GM10847 (cell line): ENCODE results near the gene C6orf62.

ENCODE experiments used
- POLR2A ChIP-seq: IDR thresholded peaks from 2 replicates; pipeline ENCODE4 v1.6.1; 2011; ENCODE audit not compliant: insufficient read length; ENCODE audit errors: extremely low read depth

The C6orf62 gene

DNA sequence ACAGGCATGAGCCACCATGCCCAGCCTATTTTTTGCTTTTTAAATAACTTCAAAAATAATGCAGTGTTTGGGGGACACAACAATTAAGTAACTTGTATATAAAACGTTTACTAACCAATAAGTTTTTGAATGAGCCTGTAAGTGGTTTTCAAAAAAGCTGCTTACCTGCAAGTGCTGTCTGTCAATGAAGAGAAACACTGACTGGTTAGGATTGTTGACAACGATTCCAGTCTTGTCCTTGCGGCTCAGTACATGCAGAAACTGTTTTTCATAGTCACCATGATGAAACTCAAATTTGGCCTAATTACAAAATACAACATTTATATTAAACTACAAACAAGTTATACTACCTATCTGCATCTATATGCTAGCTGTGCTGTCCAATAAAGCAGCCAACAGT lies 10.3 kb downstream of the C6orf62 start:
- TF ChIP-seq POLR2A, result no peak

DNA sequence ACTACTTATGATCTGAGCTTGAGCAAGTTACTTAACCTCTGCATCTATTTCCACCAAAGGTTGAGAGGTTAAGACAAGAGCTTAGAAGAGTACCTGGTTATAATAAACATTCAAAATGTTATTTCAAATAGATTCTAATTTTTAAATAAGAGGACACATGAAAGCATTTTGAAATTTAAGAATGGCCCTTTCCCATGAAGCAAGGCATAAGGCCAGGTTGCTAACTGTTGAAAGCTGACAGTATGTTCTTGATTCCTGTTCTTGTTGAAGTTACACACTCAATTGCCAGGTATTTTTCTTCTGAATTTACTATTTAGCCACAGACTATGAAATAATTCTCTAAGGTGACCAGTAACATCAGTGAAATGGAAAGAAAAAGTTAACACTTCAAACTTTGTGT lies 14.5 kb downstream of the C6orf62 start:
- TF ChIP-seq POLR2A, result no peak

DNA sequence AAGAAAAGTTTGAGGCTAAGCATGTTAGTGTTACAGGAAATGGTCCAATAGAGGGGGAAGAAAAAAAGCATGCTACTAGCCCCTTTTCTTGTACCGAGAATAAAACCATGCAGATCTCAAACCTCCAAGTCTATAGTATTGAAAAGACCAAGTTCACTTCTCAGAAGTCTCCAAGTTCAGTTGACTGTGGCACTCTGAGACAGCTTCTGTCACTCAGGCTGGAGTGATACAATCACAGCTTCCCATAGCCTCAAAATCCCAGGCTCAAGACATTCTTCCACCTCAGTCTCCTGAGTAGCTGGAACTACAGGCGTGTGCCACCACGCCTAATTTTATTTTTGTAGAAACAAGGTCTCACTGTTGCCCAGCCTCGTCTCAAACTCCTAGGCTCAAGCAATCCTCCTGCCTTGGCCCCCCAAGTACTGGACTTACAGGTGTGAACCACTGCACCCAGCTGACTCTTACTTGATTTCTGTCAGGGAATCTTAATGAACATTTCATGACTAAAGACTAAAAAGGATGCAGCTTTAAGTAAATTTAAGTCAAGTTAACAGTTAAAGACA lies 16.2 kb downstream of the C6orf62 start:
- no peak for TF ChIP-seq POLR2A

DNA sequence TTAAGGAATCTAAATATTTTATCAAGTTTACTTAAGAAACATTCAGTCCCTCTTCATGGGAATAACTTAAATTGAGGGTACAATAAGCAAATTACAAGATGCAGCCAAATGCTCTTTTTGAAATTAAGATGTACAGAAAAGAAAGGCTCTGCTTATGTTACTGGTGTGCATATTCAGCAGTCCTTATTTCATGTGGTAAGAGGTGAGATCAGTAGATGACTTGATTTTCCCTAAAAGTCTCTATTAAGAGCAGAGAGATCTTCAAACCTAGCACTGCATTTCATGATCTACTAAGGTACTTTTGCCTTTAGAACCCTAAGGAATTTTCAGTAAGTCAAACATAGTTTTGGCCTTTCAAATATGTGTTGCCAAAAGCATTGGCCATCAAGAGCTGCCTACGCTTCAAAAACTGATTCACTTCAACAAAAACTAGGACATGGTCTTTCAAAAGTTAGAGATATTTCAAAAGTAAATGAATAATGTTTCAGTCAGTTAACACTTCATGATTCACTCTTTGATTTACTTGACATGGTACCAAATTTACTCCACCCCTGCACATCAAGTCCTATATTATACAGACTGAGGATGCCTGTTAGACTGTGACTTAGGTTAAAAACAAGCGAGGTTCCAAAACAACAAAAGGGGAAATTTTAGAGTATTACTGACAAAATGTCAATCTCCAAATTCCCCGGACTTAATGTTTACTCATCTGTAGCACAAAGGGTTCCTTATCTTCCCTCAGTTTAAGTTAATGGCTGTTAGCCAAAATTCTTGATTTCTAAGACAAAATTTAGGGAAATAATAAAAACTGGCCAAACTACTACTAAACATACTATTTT lies 19.2 kb downstream of the C6orf62 start:
- TF ChIP-seq POLR2A, result no peak

DNA sequence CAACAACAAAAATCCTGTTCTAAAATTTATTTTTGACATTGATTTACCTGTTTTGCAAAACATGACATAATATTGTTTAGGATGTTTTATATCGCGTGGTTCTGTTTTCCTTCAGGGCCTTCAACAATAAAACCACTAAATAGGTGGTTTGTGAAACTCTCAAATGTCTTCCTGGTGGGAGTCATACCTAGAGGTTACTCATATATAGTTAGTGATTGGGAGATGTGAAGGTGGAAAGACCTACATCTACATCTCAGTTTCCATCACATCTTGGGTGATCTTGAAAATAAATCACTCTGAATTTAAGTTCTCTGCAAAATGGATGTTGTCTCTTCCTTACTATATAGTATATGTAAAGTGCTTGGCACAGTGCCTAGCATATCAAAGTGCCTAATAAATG lies 22.9 kb downstream of the C6orf62 start:
- no peak for TF ChIP-seq POLR2A

DNA sequence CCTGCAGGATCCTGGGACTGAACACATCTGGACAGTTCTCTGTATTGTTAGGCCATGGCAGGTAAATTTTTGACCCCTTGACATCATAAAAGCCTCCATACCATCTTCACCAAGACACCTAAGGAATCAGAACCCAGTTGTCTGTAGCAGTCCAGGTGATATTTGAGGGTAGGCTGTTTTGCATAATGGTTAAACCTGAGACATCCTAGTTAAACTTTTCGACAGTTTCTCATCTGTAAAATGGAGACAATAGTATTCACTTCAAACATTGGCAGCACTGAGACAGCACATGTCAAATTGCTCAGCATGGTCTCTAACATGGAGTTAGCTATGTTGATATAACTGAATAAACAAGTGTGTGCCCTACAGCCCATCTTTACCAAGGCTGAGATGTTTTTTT lies 24.8 kb downstream of the C6orf62 start:
- no peak for TF ChIP-seq POLR2A

DNA sequence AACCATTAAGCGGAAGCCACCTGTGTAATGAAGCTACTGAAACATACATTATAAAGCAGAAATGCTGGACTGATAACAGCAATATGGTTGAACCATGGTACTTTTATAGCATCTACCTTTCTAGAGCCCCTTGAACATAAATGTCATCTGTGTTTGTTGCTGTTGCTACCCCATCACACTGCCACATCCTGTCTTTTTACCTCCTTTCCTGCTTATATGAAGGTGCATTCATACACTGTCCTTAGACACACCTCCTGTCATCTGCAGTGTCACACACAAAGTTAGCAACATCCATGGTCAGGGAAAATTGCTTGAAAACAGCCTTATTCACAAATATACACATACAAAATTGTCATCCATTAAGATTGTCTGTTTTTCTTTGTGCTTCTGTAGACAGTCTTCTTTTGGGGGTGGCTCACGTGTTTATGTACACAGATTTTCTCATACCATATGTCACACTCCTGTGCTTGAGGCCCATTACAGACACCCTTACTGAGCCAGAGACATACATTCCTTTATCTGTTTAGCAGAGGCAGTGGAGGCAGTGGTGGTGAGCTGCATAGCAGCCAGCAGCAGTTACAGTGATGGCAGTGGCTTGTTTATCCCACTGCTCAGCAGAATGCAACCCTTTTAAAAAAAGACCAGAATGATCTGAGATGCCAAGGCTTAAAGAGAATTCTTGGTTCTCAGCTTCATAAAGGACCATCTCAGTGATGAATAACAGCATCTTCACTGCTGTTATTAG lies 25.9 kb downstream of the C6orf62 start:
- no peak for TF ChIP-seq POLR2A

DNA sequence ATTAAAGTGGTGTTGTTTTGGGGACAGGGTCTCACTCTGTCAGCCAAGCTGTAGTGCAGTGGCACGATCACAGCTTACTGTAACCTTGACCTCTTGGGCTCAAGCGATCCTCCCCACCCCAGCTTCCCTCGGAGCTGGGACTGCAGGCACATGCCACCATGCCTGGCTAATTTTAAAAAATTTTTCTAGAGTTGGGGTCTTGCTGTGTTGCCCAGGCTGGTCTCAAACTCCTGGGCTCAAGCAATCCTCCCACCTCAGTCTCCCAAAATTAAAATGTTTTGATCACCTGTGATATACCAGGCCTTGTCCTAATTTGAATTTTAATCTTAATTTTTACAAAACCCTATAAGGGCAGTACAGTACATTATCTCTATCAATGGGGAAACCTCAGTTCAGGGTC lies 26.5 kb downstream of the C6orf62 start:
- no peak for TF ChIP-seq POLR2A

DNA sequence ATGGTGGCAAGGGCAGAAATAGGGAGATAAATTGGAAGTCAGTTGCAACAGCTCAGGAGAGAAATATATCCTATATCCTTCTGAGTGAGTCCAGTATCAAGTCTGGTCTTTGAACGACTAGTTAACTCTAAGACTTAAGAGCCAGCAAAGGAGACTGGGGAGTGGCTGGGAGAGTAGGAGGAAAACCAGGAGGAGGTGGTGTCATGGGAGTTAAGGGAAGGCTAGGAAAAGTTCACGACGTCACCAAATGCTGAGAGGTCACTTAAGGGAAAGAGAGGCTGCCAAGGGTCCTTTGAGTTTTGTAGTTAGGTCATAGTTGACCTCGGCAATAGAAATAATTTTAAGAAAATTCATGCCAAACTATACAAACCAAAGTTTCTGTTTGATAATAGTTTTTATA lies 27.0 kb downstream of the C6orf62 start:
- TF ChIP-seq POLR2A, result no peak

DNA sequence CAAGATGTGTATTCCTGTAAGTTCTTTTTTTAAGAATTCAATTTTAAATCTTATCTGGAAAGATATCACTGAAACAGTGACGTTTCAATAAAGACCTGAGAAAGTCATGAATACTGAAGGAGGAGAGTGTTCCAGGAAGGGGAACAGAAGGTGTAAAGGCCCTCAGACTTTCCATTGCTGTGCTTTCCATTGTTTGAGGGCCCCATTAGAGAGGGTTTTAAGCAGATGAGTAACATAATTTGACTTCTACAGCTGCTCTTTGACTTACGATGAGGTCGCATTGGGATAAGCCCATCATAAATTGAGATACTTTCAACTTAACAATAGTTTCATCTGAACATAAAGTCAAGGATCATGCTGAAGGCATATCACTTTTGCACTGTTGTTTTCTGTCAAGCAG lies 27.4 kb downstream of the C6orf62 start:
- no peak for TF ChIP-seq POLR2A

DNA sequence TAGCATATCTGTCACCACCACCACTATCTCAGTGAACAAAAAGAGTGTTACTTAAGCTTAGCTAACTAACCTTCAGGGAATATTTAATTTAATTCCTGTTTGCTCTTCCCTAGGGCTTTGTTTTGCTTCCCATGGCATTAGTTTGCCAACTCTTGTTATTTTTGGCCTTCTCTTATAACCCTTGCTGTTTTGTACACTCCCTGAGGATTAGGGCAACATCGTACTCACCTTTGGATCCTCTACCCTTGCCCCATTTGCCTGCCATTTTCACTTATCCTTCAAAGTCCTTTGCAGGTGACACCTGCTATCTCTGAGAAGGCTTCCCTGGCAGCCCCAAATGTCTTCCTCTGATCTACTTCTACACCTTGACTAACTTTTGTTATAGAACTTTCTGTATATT lies 28.4 kb downstream of the C6orf62 start:
- no peak for TF ChIP-seq POLR2A

DNA sequence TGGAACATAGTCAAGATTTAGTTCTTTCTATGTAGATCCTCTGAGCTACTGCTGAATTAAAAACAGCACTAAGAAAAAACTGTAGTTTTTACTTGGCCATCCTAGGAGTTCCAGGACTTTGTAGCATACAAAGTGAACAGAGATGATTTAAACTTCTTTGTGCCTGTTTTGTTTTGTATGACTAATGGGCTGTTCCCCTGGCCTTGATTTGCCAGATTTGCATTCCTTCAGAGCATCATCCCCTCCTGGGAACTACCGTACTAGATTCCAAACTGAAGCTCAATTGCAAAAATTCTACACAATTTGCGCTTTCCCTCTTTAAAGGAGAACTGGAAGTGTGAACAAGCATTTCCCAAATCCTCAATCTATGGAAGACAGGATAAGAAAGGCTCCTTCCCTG lies 29.0 kb downstream of the C6orf62 start:
- no peak for TF ChIP-seq POLR2A

DNA sequence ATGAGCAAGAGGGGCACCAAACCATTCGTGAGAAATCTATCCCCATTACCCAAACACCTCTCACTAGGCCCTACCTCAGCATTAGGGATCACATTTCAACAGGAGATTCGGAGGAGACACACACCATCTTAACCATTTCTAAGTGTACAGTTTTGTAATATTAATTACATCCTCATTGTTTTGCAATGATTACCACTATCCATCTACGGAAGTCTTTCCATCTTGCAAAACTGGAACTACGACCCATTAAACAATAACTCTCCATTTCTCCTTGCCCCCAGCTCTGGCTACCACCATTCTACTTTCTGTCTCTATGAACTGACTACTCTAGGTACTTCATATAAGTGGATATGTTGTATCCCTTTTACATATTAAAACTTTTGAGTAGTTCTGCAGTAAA lies 32.0 kb downstream of the C6orf62 start:
- TF ChIP-seq POLR2A, result no peak

DNA sequence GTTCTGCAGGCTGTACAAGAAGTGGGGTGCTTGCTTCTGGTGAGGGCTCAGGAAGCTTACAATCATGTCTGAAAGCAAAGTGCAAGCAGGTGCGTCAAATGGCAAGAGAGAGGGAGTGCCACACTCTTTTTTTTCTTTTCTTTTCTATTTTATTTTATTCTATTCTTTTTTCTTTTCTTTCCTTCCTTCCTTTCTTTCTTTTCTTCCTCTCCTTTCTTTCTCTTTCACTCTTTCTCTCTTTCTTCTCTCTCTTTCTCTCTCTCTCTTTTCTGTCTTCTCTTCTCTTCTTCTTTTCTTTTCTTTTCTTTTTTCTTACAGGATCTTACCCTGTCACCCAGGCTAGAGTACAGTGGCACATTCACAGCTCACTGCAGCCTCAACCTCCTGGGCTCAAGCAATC lies 32.5 kb downstream of the C6orf62 start:
- no peak for TF ChIP-seq POLR2A

DNA sequence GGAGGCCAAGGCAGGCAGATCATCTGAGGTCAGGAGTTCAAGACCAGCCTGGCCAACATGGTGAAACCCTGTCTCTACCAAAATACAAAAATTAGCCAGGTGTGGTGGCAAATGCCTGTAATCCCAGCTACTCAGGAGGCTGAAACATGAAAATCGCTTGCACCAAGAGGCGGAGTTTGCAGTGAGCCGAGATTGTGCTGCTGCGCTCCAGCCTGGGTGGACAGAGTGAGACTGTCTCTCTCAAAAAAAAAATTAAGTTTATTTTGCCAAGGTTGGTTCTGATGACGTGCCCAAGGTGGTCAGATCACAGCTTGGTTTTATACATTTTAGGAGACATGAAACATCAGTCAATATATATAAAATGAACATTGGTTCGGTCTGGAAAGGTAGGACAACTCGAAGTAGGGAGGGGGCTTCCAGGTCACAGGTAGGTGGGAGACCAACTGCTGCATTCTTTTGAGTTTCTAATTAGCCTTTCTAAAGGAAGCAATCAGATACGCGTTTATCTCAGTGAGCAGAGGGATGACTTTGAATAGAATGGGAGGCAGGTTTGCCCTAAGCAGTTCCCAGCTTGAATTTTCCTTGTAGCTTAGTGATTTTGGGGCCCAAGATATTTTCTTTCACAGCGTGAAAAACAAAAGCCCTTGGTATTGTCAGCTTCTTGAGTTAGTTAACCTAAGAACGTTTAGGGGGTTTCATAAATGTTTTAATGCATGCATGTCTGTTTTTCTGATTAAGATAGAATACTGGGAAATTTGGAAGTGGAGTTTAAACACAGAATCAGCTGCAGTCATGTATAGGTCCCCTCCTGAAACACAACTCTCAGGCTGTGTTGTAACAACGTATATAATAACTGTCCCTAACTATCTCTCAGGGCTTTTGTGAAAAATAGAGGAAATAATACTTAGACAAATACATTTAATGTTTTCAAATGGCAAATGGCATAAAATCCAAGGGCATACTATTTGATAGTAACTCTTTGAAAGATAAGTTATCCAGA lies 35.4 kb downstream of the C6orf62 start:
- no peak for TF ChIP-seq POLR2A
